PFSK-1 (cell line): ENCODE results near the gene KIF6.

ENCODE experiments used
- FOXP2 ChIP-seq: optimal IDR thresholded peaks from 2 replicates; pipeline ENCODE3; 2011; ENCODE audit warnings: borderline replicate concordance, control low read depth, inconsistent platforms; ENCODE audit not compliant: insufficient read depth; ENCODE audit errors: extremely low read length, extremely low read depth
- POLR2AphosphoS5 ChIP-seq: IDR thresholded peaks from 2 replicates; pipeline ENCODE4 v1.6.1; 2012; ENCODE audit warnings: low read depth, mild to moderate bottlenecking, control low read depth, low read length, moderate library complexity
- SIN3A ChIP-seq: IDR thresholded peaks from 2 replicates; pipeline ENCODE4 v1.6.1; 2012; ENCODE audit warnings: mild to moderate bottlenecking, low read length, moderate library complexity, borderline replicate concordance; ENCODE audit not compliant: insufficient read depth
- TAF1 ChIP-seq: IDR thresholded peaks from 2 replicates; pipeline ENCODE4 v1.6.1; 2012; ENCODE audit warnings: low read length, control low read depth, borderline replicate concordance; ENCODE audit not compliant: insufficient read depth
- TF ChIP-seq, protein P1 (sequence below), 2 experiments: IDR thresholded peaks; 2 replicates each; pipeline versions ENCODE4 v1.6.1 to v1.8.0; 2011 to 2012; ENCODE audit warnings: low read depth in 2 of 2, low read length in 2 of 2, control low read depth in 1 of 2, inconsistent platforms in 1 of 2, mild to moderate bottlenecking in 1 of 2, moderate library complexity in 1 of 2; ENCODE audit not compliant: insufficient read depth in 1 of 2

KIF6 gene

GRCh38 chr6:39558079-39558478, 167.1 kb downstream of the KIF6 start:
- no peak for TF ChIP-seq TAF1
- TF ChIP-seq SIN3A: no peak
- TF ChIP-seq FOXP2: no peak
- TF ChIP-seq POLR2AphosphoS5: no peak
- TF ChIP-seq, protein P1, sequence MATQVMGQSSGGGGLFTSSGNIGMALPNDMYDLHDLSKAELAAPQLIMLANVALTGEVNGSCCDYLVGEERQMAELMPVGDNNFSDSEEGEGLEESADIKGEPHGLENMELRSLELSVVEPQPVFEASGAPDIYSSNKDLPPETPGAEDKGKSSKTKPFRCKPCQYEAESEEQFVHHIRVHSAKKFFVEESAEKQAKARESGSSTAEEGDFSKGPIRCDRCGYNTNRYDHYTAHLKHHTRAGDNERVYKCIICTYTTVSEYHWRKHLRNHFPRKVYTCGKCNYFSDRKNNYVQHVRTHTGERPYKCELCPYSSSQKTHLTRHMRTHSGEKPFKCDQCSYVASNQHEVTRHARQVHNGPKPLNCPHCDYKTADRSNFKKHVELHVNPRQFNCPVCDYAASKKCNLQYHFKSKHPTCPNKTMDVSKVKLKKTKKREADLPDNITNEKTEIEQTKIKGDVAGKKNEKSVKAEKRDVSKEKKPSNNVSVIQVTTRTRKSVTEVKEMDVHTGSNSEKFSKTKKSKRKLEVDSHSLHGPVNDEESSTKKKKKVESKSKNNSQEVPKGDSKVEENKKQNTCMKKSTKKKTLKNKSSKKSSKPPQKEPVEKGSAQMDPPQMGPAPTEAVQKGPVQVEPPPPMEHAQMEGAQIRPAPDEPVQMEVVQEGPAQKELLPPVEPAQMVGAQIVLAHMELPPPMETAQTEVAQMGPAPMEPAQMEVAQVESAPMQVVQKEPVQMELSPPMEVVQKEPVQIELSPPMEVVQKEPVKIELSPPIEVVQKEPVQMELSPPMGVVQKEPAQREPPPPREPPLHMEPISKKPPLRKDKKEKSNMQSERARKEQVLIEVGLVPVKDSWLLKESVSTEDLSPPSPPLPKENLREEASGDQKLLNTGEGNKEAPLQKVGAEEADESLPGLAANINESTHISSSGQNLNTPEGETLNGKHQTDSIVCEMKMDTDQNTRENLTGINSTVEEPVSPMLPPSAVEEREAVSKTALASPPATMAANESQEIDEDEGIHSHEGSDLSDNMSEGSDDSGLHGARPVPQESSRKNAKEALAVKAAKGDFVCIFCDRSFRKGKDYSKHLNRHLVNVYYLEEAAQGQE (IDR thresholded peaks at IDR 0.05; ENCODE audit: insufficient read depth in 1 of 2, low read depth in 2 of 2, low read length in 2 of 2): no peak

GRCh38 chr6:39555136-39555535, 170.1 kb downstream of the KIF6 start:
- TF ChIP-seq SIN3A (no peak), FOXP2 (no peak), TAF1 (no peak), POLR2AphosphoS5 (no peak)
- TF ChIP-seq, protein P1 (IDR thresholded peaks at IDR 0.05; ENCODE audit: insufficient read depth in 1 of 2, low read depth in 2 of 2, low read length in 2 of 2): no peak

DNA sequence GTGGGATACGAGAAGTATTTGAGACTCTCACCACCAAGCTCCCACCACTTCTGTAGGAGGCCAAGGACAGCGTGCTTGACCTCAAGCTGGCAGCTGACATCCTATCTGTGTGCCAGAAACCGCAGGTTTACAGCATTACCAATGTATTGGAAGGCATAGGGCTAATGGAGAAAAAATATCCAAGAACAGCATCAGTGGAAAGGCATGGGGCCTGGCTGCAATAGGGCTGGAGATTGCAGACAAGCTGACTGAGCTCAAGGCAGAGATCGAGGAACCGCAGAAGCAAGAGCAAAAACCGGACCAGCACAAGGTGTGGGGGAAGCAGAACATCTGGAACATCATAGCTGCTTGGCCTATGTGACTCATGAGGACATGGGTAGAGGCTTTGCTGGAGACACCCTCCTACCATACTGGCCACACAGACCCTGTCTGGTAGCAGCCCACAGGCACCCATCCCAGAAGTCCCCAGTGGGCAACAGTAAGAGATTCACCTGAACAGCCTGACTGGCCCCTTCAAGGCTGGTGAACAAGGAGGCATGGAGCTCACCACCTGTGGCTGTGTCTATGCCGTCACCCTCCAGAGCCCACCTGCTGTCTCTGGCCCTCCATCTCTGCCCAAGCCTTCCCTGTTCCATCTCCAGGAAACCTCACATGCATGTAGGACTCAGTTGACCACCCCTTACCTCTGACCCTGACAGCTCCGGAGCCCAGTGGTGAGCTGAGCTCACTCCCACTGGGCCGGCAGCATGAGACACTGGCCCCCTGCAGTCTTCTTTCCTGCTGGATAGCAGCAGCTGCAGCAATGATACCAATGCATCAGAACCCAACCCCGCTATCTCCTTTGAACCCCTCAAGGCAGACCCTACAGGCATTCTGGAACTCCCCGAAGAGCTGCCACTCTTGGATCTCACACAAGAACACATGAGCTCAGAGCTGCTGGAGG, 171.1 kb downstream of the KIF6 start:
- TF ChIP-seq TAF1 (no peak), FOXP2 (no peak), SIN3A (no peak), POLR2AphosphoS5 (no peak)
- TF ChIP-seq, protein P1 (IDR thresholded peaks at IDR 0.05; ENCODE audit: insufficient read depth in 1 of 2, low read depth in 2 of 2, low read length in 2 of 2): no peak

- no peak for TF ChIP-seq FOXP2
- TF ChIP-seq, protein P1 (IDR thresholded peaks at IDR 0.05; ENCODE audit: insufficient read depth in 1 of 2, low read depth in 2 of 2, low read length in 2 of 2): no peak
- TF ChIP-seq POLR2AphosphoS5: no peak
- TF ChIP-seq SIN3A: no peak
- TF ChIP-seq TAF1: no peak
These were observed 172.2 kb downstream of the KIF6 start for GRCh38 chr6:39553029-39553428.
